Measurements from ENCODE around the gene ST3GAL6.

The ST3GAL6 gene

GRCh38 chr3:98763819-98764418 lies 779 bp downstream of the ST3GAL6 start:
- peak overlapping the region; percentile 75 for H3K27ac ChIP-seq (replicated peaks)

DNA sequence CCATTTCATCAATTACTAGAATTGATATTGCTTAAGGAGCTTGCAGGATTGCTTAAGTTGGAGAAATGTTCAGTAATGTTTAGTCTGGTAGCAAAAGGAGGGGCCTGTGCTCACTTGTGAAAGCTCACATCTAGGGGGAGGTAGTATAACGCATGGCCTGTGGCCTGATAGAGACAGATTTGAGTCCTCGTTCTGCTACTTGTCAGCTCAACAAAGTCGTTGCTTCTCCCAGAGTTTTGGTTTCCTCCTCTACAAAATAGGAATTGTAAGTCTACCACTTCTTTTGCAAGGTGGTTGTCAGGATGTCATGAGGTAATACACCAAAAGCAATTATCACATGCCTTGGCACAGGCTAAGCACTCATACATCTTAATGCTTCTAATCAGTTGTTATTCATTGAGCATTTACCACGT lies 1.3 kb downstream of the ST3GAL6 start:
- peak; percentile 86 for DNase-seq (ENCODE audit: low read depth in 1 of 2, low spot score in 1 of 2)
- Histone ChIP-seq H3K27me3 (ENCODE audit: insufficient read depth, poor library complexity, severe bottlenecking) (no peaks in the 10 kb centered on the region), H3K4me3 (replicated peaks; ENCODE audit: insufficient read depth, low read length) (peak overlapping the region; percentile 73), H3K27ac (replicated peaks) (peak overlapping the region; percentile 75)
- TF ChIP-seq SPI1 (IDR thresholded peaks at IDR 0.05; ENCODE audit: borderline replicate concordance, low read depth) = no peak
- no peak for TF ChIP-seq CTCF (IDR thresholded peaks at IDR 0.05; ENCODE audit: insufficient read depth, low read length)
- TF ChIP-seq GABPA (IDR thresholded peaks at IDR 0.05; ENCODE audit: low read depth) = no peak
- TF ChIP-seq, protein P1, sequence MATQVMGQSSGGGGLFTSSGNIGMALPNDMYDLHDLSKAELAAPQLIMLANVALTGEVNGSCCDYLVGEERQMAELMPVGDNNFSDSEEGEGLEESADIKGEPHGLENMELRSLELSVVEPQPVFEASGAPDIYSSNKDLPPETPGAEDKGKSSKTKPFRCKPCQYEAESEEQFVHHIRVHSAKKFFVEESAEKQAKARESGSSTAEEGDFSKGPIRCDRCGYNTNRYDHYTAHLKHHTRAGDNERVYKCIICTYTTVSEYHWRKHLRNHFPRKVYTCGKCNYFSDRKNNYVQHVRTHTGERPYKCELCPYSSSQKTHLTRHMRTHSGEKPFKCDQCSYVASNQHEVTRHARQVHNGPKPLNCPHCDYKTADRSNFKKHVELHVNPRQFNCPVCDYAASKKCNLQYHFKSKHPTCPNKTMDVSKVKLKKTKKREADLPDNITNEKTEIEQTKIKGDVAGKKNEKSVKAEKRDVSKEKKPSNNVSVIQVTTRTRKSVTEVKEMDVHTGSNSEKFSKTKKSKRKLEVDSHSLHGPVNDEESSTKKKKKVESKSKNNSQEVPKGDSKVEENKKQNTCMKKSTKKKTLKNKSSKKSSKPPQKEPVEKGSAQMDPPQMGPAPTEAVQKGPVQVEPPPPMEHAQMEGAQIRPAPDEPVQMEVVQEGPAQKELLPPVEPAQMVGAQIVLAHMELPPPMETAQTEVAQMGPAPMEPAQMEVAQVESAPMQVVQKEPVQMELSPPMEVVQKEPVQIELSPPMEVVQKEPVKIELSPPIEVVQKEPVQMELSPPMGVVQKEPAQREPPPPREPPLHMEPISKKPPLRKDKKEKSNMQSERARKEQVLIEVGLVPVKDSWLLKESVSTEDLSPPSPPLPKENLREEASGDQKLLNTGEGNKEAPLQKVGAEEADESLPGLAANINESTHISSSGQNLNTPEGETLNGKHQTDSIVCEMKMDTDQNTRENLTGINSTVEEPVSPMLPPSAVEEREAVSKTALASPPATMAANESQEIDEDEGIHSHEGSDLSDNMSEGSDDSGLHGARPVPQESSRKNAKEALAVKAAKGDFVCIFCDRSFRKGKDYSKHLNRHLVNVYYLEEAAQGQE (IDR thresholded peaks at IDR 0.05; ENCODE audit: insufficient replicate concordance, low read depth) = no peak
- no peak for TF ChIP-seq POLR2AphosphoS5 (IDR thresholded peaks at IDR 0.05; ENCODE audit: low read depth)

More at GRCh38 chr3:98763819-98764418, 779 bp downstream of the ST3GAL6 start:
- Histone ChIP-seq H3K27me3 (ENCODE audit: insufficient read depth, poor library complexity, severe bottlenecking) (no peaks in the 10 kb centered on the region), H3K4me3 (replicated peaks; ENCODE audit: insufficient read depth, low read length) (peak overlapping the region; percentile 73)
- no peak for DNase-seq (ENCODE audit: low read depth in 1 of 2, low spot score in 1 of 2)
- TF ChIP-seq POLR2AphosphoS5 (IDR thresholded peaks at IDR 0.05; ENCODE audit: low read depth) (peak; percentile 10; the same call in 1 of the 2 replicates), GABPA (IDR thresholded peaks at IDR 0.05; ENCODE audit: low read depth) (no peak), SPI1 (IDR thresholded peaks at IDR 0.05; ENCODE audit: borderline replicate concordance, low read depth) (no peak), CTCF (IDR thresholded peaks at IDR 0.05; ENCODE audit: insufficient read depth, low read length) (no peak)
- TF ChIP-seq, protein P1 (IDR thresholded peaks at IDR 0.05; ENCODE audit: insufficient replicate concordance, low read depth) = no peak

- Histone ChIP-seq H3K4me3 (replicated peaks; ENCODE audit: insufficient read depth, low read length) (no peak overlapping the region), H3K27me3 (ENCODE audit: insufficient read depth, poor library complexity, severe bottlenecking) (no peaks in the 10 kb centered on the region), H3K27ac (replicated peaks) (no peak overlapping the region)
- TF ChIP-seq SPI1 (IDR thresholded peaks at IDR 0.05; ENCODE audit: borderline replicate concordance, low read depth) = no peak
- TF ChIP-seq GABPA (IDR thresholded peaks at IDR 0.05; ENCODE audit: low read depth) = no peak
- no peak for DNase-seq (ENCODE audit: low read depth in 1 of 2, low spot score in 1 of 2)
Observed at GRCh38 chr3:98765721-98766120, 2.6 kb downstream of the ST3GAL6 start.

GRCh38 chr3:98766924-98767323 lies 3.8 kb downstream of the ST3GAL6 start:
- Histone ChIP-seq H3K27me3 (ENCODE audit: insufficient read depth, poor library complexity, severe bottlenecking) (no peaks in the 10 kb centered on the region), H3K4me3 (replicated peaks; ENCODE audit: insufficient read depth, low read length) (no peak overlapping the region), H3K27ac (replicated peaks) (no peak overlapping the region)
- no peak for DNase-seq (ENCODE audit: low read depth in 1 of 2, low spot score in 1 of 2)
- TF ChIP-seq, protein P1 (IDR thresholded peaks at IDR 0.05; ENCODE audit: insufficient replicate concordance, low read depth) = no peak
- TF ChIP-seq CTCF (IDR thresholded peaks at IDR 0.05; ENCODE audit: insufficient read depth, low read length) (no peak), GABPA (IDR thresholded peaks at IDR 0.05; ENCODE audit: low read depth) (no peak), SPI1 (IDR thresholded peaks at IDR 0.05; ENCODE audit: borderline replicate concordance, low read depth) (no peak), POLR2AphosphoS5 (IDR thresholded peaks at IDR 0.05; ENCODE audit: low read depth) (no peak)

Measured in HL-60 (cell line).